Activated CD4-positive, alpha-beta memory T cell treated with anti-CD3 and anti-CD28 coated beads for 36 hours (primary cell): Measurements from ENCODE around the gene C12orf56. TPM values are rescaled to one million over a fixed set of nuclear protein-coding genes. Genes with fewer than 3 reads are reported as not detected.

Source experiments
- CTCF ChIA-PET: fragments of 350-600 bp; sonication (Branson Sonifier 250); formaldehyde crosslinking; loops from one replicate; lab custom pipeline; 2021; ENCODE audit warnings: antibody characterized with exemption, inconsistent platforms; lab: Charles Lee
- POLR2A ChIA-PET: fragments of 350-600 bp; sonication (Branson Sonifier 250); formaldehyde crosslinking; loops from one replicate; lab custom pipeline; 2021; ENCODE audit warnings: antibody characterized with exemption; lab: Charles Lee
- DNase-seq: peaks from one replicate; pipeline ENCODE4 v3.0.0-alpha.2; 2020
- H3K27ac Mint-ChIP-seq: one replicate; pipeline ENCODE4 v1.8.0; 2021; ENCODE audit warnings: mixed read lengths
- H3K27me3 Mint-ChIP-seq: one replicate; pipeline ENCODE4 v1.8.0; 2021; ENCODE audit warnings: mixed read lengths
- H3K36me3 Mint-ChIP-seq: one replicate; pipeline ENCODE4 v1.8.0; 2021; ENCODE audit warnings: mixed read lengths
- H3K4me1 Mint-ChIP-seq: one replicate; pipeline ENCODE4 v1.8.0; 2021; ENCODE audit warnings: low read depth, mixed read lengths
- H3K4me3 Mint-ChIP-seq: one replicate; pipeline ENCODE4 v1.8.0; 2021; ENCODE audit warnings: mild to moderate bottlenecking, mixed read lengths
- H3K9me3 Mint-ChIP-seq: one replicate; pipeline ENCODE4 v1.8.0; 2021; ENCODE audit warnings: mixed read lengths
- intact Hi-C: fragments of 100-400 bp; cut with micrococcal nuclease; formaldehyde crosslinking; loops from one replicate; pipeline ENCODE4 v1.15.1; 2023
- total RNA-seq, 2 experiments: library from RNA; stranded (reverse); gene quantifications; one replicate each; pipeline ENCODE4 v1.2.3, GENCODE V29; 2021

The C12orf56 gene, protein sequence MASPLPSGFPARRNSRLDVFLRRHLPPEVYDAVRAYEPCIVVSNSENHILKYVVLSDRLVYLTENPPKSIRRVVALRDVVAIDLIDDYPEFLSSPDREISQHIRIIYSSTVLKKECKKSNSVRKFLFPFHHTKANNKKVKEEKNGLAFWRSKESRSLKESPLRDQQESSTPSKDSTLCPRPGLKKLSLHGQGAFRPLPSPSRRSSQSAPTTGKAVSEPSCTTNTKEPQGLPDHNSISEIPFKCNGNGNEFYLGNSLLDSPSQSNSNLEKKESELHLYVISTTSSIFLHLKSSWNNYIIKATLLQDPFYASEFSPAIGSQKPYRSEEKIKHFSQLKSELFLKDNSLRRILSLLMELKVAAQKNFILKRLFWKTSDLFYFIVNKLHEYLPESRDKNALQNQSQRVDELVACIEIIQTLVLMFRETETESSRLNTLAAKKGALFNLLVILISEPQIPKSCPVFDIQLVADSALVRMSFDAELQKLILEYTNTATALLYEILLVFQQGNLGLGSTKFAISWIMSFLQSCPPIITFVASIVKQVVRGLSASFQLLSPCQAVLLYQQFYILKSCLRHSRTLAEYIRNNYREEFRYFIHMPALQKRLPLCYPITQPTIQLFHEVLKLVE
- total RNA-seq = not detected

DNA sequence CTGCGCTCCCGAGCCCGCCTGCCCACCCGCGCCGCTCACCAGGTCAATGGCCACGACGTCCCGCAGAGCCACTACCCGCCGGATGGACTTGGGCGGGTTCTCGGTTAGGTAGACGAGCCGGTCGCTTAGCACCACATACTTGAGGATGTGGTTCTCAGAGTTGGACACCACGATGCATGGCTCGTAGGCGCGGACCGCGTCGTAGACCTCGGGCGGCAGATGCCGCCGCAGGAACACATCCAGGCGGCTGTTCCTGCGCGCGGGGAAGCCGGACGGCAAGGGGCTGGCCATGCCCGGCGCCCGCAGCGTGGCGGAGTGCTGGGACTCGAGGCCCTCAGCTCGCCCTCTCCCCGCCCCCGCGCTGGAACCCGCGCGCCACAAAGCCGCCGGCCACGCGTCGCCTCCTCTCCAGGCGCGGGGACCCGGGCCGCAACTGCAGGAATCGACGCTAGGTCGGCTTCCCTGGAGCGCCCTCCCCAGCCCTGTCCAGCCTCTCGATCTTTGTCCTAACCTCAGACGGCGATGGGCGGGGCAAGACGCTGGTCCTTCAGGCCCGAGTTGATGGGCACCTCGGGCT, at the start of gene C12orf56:
TSS of gene C12orf56 (minus strand) at position 484 of the 577 bp plus-strand sequence. CDS start at position 291, 193 bp downstream.
- H3K27ac Mint-ChIP-seq = no peak within 1 kb of the TSS

DNA sequence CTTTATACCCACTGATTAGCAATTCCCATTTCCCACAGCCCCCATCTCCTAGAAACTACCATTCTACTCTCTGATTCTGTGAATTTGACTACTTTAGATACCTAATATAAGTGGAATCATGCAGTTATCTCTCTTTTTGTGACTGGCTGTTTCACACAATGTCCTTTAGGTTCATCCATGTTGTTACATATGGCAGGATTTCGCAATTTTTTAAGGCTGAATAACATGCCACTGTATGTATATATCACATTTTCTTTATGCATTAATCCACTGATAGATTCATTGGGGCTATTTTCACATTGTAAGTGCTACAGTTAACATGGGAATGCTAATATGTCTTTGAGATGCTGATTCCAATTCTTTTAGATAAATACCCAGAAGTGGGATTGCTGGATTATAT, 49.5 kb upstream of the C12orf56 start:
- Mint-ChIP-seq H3K4me3 (no peak overlapping the region), H3K36me3 (peaks cover 50% of the 10 kb centered on the region), H3K9me3 (no peaks in the 10 kb centered on the region), H3K27ac (no peak overlapping the region), H3K4me1 (peaks cover 9% of the 10 kb centered on the region), H3K27me3 (no peaks in the 10 kb centered on the region)
- DNase-seq = no peak
- ChIA-PET CTCF (no interaction called here), POLR2A (no interaction called here)
- intact Hi-C loops = no loop called here

More for the DNA sequence above, at the start of gene C12orf56:
- DNase-seq = peak; percentile 35
- ChIA-PET CTCF (interaction anchor here (0.6 to 1.5 kb wide), 4 partner anchors 13 to 634 kb away, joined by 3 to 4 read pairs (median 4); no protein-coding TSS in a partner anchor), POLR2A (no interaction called here)
- Mint-ChIP-seq H3K27me3 (no peaks in the 10 kb centered on the region), H3K9me3 (no peaks in the 10 kb centered on the region), H3K36me3 (no peaks in the 10 kb centered on the region), H3K4me1 (peaks cover 17% of the 10 kb centered on the region), H3K4me3 (peak within 1 kb of the TSS; percentile 68)
- intact Hi-C loops = loop anchor here (1.0 to 5.0 kb wide), 3 partner anchors 14 to 563 kb away; partner anchors contain the start of genes SRGAP1 and XPOT

DNA sequence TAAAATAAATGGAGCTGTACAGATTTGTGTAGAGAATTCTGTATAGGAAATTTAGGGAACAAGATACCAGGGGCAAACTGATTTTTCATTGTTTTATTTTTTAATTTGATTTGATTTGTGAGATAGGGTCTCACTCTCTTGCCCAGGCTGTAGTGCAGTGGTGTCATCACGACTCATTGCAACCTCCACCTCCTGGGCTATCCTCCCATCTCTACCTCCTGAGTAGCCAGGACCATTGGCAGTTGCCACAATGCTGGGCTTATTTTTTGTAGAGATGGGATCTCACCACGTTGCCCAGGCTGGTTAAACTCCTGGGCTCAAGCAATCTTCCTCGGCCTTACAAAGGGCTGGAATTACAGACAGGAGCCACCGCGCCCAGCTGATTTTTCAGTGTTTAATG, 43.4 kb upstream of the C12orf56 start:
- POLR2A ChIA-PET = no interaction called here
- Mint-ChIP-seq H3K9me3 (no peaks in the 10 kb centered on the region), H3K36me3 (peaks cover 68% of the 10 kb centered on the region), H3K27me3 (no peaks in the 10 kb centered on the region), H3K4me1 (no peaks in the 10 kb centered on the region), H3K4me3 (no peak overlapping the region), H3K27ac (no peak overlapping the region)
- CTCF ChIA-PET = no interaction called here
- intact Hi-C loops = no loop called here
- DNase-seq = no peak

DNA sequence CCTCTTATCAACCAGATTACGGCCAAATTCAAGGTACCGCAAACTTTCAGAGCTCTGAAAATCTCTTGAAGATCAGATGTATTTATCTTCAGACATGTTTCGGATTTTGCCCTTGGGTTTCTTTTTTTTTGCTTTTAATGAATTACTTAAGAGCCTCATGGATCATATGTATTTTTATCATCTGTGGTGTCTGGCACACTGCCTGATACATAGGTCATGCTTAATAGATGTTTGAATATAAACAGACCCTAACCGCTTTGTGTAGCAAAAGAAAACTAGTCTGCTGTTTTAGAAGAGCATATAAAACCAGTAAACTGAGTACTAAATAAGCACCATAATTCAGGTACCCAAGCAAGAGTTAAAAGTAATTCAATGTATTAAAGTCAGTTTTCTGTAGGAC, 41.2 kb upstream of the C12orf56 start:
- no peak for DNase-seq
- Mint-ChIP-seq H3K27me3 (no peaks in the 10 kb centered on the region), H3K9me3 (no peaks in the 10 kb centered on the region), H3K4me1 (no peaks in the 10 kb centered on the region), H3K4me3 (no peak overlapping the region), H3K36me3 (peaks cover 70% of the 10 kb centered on the region), H3K27ac (no peak overlapping the region)
- POLR2A ChIA-PET = interaction anchor here (1.1 kb wide), 1 partner anchor 13 kb away, joined by 3 read pairs; no protein-coding TSS in a partner anchor
- intact Hi-C loops = no loop called here
- CTCF ChIA-PET = no interaction called here

DNA sequence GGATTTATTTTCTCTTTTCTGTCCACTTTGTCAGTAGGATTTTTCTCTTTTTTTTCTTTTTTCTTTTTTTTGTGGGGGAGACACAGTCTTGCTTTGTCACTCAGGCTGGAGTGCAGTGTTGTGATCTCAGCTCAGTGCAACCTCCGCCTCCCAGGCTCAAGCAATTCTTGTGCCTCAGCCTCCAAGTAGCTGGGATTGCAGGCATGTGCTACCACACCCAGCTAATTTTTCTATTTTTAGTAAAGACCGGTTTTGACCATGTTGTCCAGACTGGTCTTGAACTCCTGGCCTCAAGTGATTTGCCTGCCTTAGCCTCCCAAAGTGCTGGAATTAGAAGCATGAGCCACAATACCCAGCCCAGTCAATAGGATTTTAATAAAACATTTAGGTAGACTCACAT, 40.3 kb upstream of the C12orf56 start:
- no peak overlapping the region for H3K4me3 Mint-ChIP-seq
- ChIA-PET CTCF (interaction anchor here (0.6 to 0.9 kb wide), 2 partner anchors 10 to 21 kb away, joined by 3 read pairs; no protein-coding TSS in a partner anchor), POLR2A (interaction anchor here (1.1 kb wide), 1 partner anchor 14 kb away, joined by 3 read pairs; no protein-coding TSS in a partner anchor)
- peaks cover 73% of the 10 kb centered on the region for H3K36me3 Mint-ChIP-seq
- intact Hi-C loops = no loop called here
- H3K9me3 Mint-ChIP-seq = no peaks in the 10 kb centered on the region
- no peaks in the 10 kb centered on the region for H3K4me1 Mint-ChIP-seq
- H3K27me3 Mint-ChIP-seq = no peaks in the 10 kb centered on the region
- DNase-seq = no peak
- no peak overlapping the region for H3K27ac Mint-ChIP-seq

DNA sequence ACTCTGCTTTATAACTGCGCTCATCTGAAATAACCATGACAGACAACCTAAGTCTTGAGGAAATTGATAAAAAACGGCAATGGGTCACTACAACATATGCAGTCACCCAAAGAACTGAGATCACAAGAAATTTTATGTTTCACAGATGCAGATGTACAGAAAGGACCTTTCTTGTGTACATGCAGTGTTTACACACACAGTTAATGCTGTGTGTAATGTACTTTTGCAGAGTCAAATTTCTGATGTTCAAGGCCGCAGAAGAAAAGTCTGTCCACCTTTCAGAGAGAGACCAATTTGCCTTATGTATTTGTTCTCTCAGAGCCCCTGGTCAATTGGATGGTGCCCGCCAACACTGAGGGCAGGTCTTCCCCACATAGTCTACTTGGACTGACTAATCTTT, 38.4 kb upstream of the C12orf56 start:
- Mint-ChIP-seq H3K9me3 (no peaks in the 10 kb centered on the region), H3K27me3 (no peaks in the 10 kb centered on the region), H3K4me3 (no peak overlapping the region), H3K27ac (no peak overlapping the region), H3K36me3 (peaks cover 76% of the 10 kb centered on the region), H3K4me1 (no peaks in the 10 kb centered on the region)
- CTCF ChIA-PET = interaction anchor here (0.5 to 1.0 kb wide), 2 partner anchors 21 to 279 kb away, joined by 3 read pairs; no protein-coding TSS in a partner anchor
- POLR2A ChIA-PET = no interaction called here
- no peak for DNase-seq
- intact Hi-C loops = no loop called here

DNA sequence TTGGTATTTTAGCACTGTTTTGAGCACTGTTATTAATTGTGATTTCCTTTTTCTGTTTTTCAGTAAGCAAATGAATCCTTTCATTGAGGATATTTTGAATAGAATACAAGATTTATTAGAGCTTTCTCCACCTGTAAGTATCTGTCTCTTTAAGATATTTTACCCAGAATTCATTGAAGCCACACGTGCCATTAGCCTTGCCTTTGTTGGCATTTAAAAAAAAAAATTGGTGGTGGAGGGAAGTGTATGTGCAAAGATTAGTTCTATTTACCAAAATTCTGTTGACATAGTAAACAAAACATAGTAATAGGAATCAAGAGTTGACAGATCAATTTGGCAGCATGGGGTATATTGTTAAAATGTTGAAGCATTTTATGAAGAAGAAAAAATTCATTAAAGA, 37.4 kb upstream of the C12orf56 start:
- ChIA-PET POLR2A (interaction anchor here (0.9 kb wide), 1 partner anchor 728 kb away, joined by 3 read pairs; no protein-coding TSS in a partner anchor), CTCF (no interaction called here)
- Mint-ChIP-seq H3K4me3 (no peak overlapping the region), H3K9me3 (no peaks in the 10 kb centered on the region), H3K36me3 (peaks cover 77% of the 10 kb centered on the region), H3K4me1 (no peaks in the 10 kb centered on the region), H3K27ac (no peak overlapping the region), H3K27me3 (no peaks in the 10 kb centered on the region)
- intact Hi-C loops = no loop called here
- no peak for DNase-seq

DNA sequence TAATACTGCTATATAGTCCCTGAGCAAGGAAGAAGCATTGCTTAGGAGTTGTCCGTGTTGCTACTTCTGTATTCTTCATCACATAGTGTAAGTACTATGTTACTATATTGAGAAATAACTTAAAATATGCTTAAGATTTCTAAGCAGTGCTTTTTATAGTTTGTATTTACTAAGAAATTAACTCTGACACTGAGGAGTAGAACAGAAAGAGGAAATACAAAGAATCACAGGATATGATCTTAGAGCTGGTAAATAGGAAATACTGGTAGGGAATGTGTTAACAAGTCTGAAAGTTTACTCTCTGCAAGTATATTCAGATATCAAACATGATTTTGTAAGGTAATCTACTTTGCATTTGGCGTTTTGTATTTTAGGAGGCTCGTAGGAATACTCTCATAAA, 29.1 kb upstream of the C12orf56 start:
- CTCF ChIA-PET = no interaction called here
- Mint-ChIP-seq H3K4me1 (peaks cover 10% of the 10 kb centered on the region), H3K9me3 (no peaks in the 10 kb centered on the region), H3K36me3 (peaks cover 65% of the 10 kb centered on the region), H3K27ac (no peak overlapping the region), H3K4me3 (no peak overlapping the region), H3K27me3 (no peaks in the 10 kb centered on the region)
- no peak for DNase-seq
- intact Hi-C loops = no loop called here
- POLR2A ChIA-PET = no interaction called here

DNA sequence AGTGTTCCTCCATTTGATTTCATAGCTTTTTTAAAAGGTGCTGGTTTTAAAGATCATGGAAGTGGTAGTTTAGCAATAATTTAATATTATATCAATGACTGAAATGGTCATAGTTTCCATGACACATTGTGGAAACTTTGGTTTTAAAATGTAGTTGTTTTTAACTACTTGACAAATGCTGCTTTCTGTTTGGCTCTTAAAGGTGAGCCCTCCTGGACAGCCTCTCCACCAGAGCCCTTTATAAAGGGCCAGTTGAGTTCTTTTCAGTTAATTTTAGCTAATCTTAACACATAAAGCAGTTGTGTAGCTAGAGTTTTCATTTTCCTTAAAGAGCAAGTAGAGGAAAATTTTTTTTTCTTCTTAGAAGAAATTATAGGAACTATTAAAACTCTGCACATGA, 27.7 kb upstream of the C12orf56 start:
- Mint-ChIP-seq H3K4me1 (peaks cover 10% of the 10 kb centered on the region), H3K27ac (no peak overlapping the region), H3K36me3 (peaks cover 59% of the 10 kb centered on the region), H3K9me3 (no peaks in the 10 kb centered on the region), H3K27me3 (no peaks in the 10 kb centered on the region), H3K4me3 (no peak overlapping the region)
- ChIA-PET CTCF (no interaction called here), POLR2A (interaction anchor here (0.8 kb wide), 1 partner anchor 32 kb away, joined by 3 read pairs; no protein-coding TSS in a partner anchor)
- intact Hi-C loops = no loop called here
- no peak for DNase-seq

DNA sequence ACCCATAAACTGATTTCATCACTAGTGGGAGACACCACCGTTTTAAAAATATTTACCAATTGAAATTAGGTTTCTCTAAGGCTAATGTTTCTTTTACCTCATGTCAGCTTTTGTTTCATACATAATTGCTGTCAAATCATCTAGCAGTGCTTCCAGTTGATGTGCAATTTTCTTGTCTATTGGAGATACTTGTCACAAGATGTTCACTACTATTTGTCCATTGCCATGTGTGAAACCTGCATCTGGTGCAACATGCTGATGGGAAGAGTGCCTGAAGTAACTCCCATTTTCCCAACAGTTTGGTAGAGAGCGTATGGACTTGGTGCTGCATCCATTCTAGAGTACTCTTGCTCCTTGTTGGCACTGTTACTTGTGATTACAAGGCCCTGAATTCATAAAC, 23.3 kb upstream of the C12orf56 start:
- Mint-ChIP-seq H3K4me3 (no peak overlapping the region), H3K27me3 (no peaks in the 10 kb centered on the region), H3K4me1 (peaks cover 10% of the 10 kb centered on the region), H3K27ac (no peak overlapping the region), H3K9me3 (no peaks in the 10 kb centered on the region), H3K36me3 (peaks cover 54% of the 10 kb centered on the region)
- ChIA-PET POLR2A (no interaction called here), CTCF (no interaction called here)
- intact Hi-C loops = no loop called here
- no peak for DNase-seq

DNA sequence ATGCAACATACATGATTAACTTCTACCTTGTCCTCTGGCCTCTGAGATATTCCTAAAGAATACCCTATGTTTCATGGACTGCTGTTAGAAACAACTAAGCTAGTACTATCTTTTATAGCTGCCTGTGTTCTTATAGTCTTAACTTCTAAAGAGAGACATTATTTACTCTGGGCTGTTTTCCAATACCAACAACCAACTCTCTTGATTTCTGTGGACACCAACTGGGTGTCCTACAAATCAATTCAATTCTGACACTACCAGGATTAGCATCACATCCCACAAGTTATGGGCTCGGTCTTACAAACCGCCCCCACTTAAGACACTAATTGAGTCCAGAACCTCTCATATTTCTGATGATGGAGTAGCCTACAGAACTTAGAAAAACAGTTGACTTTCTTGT, 21.9 kb upstream of the C12orf56 start:
- Mint-ChIP-seq H3K9me3 (no peaks in the 10 kb centered on the region), H3K4me3 (no peak overlapping the region), H3K4me1 (peaks cover 10% of the 10 kb centered on the region), H3K36me3 (peaks cover 46% of the 10 kb centered on the region), H3K27ac (no peak overlapping the region), H3K27me3 (no peaks in the 10 kb centered on the region)
- DNase-seq = no peak
- ChIA-PET POLR2A (interaction anchor here (0.5 kb wide), 1 partner anchor 11 kb away, joined by 3 read pairs; no protein-coding TSS in a partner anchor), CTCF (no interaction called here)
- intact Hi-C loops = no loop called here

DNA sequence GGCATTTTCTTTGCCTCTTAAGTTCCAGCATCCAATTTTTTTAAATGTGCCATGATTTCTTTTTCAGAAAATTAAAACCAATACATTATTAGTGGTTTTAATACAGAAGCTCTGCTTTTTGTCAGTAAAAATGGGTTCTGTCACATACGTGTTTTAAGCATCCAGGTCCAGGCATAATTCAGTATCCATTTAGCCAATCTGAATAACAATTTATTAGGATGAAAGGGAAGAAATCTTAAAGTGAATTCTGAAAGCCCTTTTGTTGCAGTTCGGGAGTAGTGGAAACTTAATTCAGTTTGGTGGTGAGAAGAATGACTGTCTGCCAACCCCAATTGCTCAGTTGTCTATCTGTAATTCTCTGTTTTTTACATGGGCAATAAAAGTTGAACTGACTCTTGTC, 20.9 kb upstream of the C12orf56 start:
- no peak for DNase-seq

More for the DNA sequence above, 20.9 kb upstream of the C12orf56 start:
- Mint-ChIP-seq H3K4me1 (peaks cover 12% of the 10 kb centered on the region), H3K27ac (no peak overlapping the region), H3K4me3 (no peak overlapping the region), H3K36me3 (peaks cover 47% of the 10 kb centered on the region), H3K9me3 (no peaks in the 10 kb centered on the region), H3K27me3 (no peaks in the 10 kb centered on the region)
- ChIA-PET CTCF (no interaction called here), POLR2A (no interaction called here)
- intact Hi-C loops = no loop called here
